Activated B cell treated with CpG ODN at 0.5 μM for 24 hours (primary cell): ENCODE results near the gene PPP3R1. TPM values are rescaled to one million over a fixed set of nuclear protein-coding genes. Genes with fewer than 3 reads are reported as not detected.
A peak's percentile ranks its signal among the peaks of the same experiment; 100 is the strongest.

Experiments
- ATAC-seq: fragments of 200-7000 bp; cut with Tn5 transposase; one replicate; pipeline ENCODE4 v1.10.0; 2021; ENCODE audit warnings: low read depth, mild to moderate bottlenecking, moderate library complexity
- CTCF ChIA-PET: fragments of 350-600 bp; sonication (Branson Sonifier 250); formaldehyde crosslinking; loops from one replicate; lab custom pipeline; 2021; ENCODE audit warnings: antibody characterized with exemption; lab: Charles Lee
- POLR2A ChIA-PET: fragments of 350-600 bp; sonication (Branson Sonifier 250); formaldehyde crosslinking; loops from one replicate; lab custom pipeline; 2021; ENCODE audit warnings: antibody characterized with exemption; lab: Charles Lee
- DNase-seq: peaks from one replicate; pipeline ENCODE4 v3.0.0; 2022
- H3K27ac Mint-ChIP-seq: one replicate; pipeline ENCODE4 v1.8.0; 2020; ENCODE audit warnings: mixed read lengths
- H3K27me3 Mint-ChIP-seq: one replicate; pipeline ENCODE4 v1.8.0; 2021; ENCODE audit warnings: mixed read lengths
- H3K36me3 Mint-ChIP-seq: one replicate; pipeline ENCODE4 v1.8.0; 2021; ENCODE audit warnings: low read depth, mixed read lengths
- H3K4me1 Mint-ChIP-seq: one replicate; pipeline ENCODE4 v1.8.0; 2021; ENCODE audit warnings: mixed read lengths
- H3K4me3 Mint-ChIP-seq: one replicate; pipeline ENCODE4 v1.8.0; 2020; ENCODE audit warnings: mild to moderate bottlenecking, mixed read lengths
- H3K9me3 Mint-ChIP-seq: one replicate; pipeline ENCODE4 v1.8.0; 2020; ENCODE audit warnings: mixed read lengths
- intact Hi-C: fragments of 100-400 bp; cut with micrococcal nuclease; formaldehyde crosslinking; loops from one replicate; pipeline ENCODE4 v1.15.1; 2024
- total RNA-seq: library from RNA; stranded (reverse); gene quantifications from 2 replicates; pipeline ENCODE4 v1.2.3, GENCODE V29; 2022
- TF ChIP-seq, protein P1 (sequence below): fragments of 200-600 bp; IDR thresholded peaks from one replicate; pipeline ENCODE4 v1.8.0; 2022; ENCODE audit warnings: antibody characterized with exemption, mild to moderate bottlenecking

Gene PPP3R1
- total RNA-seq, 1 donor from 2014 or later: 53.5 TPM

DNA sequence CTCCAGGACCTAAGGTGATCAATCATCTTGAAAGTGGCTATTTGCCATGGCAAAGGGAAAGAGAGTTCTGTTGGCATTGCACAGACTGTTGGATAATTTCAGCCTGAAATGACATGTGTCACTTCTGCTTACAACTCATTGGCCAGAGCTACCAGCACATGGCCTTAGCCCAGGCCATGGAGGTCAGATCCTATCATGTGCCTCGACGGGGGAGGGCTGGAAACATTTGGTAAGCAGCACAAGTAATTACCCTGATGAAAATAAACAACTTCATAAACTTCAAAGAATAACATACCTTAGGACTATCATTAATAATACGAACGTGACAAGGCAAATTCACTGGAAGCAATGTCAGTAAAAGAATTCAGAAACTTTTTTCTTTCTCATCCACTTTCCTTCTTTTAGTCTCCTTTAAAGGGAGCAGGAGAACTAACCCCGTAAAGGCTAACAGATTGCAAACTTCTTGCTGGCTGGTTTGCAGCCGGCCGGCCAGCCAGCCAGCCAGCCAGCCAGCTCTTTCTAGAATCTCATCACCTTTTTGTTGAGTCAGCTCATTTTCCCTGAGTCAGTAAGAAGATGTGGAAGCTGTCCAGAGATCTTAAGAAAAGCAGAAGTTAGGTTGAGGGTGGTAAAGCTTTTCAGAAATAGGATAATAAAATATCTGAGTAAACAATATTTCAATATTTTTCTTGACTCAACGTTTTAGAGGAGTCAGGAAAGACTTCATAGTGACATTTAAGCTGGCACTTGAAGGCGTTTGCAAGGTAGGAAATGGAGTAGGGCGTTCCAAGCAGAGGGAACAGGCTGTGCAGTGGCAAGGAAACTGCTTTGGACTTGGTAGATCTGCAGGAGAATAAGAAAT, 35.5 kb upstream of the PPP3R1 start:
- H3K36me3 Mint-ChIP-seq: no peaks in the 10 kb centered on the region
- no peak overlapping the region for H3K27ac Mint-ChIP-seq
- ChIA-PET POLR2A (no interaction called here), CTCF (interaction anchor here (1.2 to 1.7 kb wide), 2 partner anchors 59 to 92 kb away, joined by 3 to 5 read pairs; no protein-coding TSS in a partner anchor)
- H3K9me3 Mint-ChIP-seq: no peaks in the 10 kb centered on the region
- H3K27me3 Mint-ChIP-seq: no peaks in the 10 kb centered on the region
- no peak overlapping the region for H3K4me3 Mint-ChIP-seq
- peaks cover 6% of the 10 kb centered on the region for H3K4me1 Mint-ChIP-seq
- intact Hi-C loops: no loop called here
- no peak for DNase-seq
- TF ChIP-seq, protein P1, sequence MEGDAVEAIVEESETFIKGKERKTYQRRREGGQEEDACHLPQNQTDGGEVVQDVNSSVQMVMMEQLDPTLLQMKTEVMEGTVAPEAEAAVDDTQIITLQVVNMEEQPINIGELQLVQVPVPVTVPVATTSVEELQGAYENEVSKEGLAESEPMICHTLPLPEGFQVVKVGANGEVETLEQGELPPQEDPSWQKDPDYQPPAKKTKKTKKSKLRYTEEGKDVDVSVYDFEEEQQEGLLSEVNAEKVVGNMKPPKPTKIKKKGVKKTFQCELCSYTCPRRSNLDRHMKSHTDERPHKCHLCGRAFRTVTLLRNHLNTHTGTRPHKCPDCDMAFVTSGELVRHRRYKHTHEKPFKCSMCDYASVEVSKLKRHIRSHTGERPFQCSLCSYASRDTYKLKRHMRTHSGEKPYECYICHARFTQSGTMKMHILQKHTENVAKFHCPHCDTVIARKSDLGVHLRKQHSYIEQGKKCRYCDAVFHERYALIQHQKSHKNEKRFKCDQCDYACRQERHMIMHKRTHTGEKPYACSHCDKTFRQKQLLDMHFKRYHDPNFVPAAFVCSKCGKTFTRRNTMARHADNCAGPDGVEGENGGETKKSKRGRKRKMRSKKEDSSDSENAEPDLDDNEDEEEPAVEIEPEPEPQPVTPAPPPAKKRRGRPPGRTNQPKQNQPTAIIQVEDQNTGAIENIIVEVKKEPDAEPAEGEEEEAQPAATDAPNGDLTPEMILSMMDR: no peak
- no peak for ATAC-seq

DNA sequence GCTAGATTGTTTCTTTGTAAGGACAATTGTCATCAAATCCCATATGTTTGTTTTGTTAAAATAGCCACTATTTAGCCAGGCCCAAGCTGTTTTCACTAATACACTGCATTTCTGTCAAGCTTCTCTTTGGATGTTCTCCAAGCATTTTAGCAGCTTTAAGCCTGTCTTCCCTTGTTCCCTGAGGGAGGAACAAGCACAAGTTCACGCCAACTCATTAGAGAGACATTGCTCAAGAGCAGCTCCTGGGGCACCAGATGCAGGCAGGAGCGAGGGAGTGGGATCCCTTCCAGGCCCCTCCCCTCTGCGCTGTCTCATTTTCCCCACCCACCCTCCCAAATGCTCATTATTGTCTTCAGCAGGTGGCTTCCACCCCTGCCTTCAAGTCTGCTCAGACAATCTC, 32.6 kb upstream of the PPP3R1 start:
- H3K4me3 Mint-ChIP-seq: no peak overlapping the region
- CTCF ChIA-PET: interaction anchor here (0.8 to 4.1 kb wide), 4 partner anchors 9 to 157 kb away, joined by 3 to 66 read pairs (median 7); no protein-coding TSS in a partner anchor
- H3K9me3 Mint-ChIP-seq: no peaks in the 10 kb centered on the region
- POLR2A ChIA-PET: interaction anchor here (0.6 kb wide), 1 partner anchor 29 kb away, joined by 9 read pairs; no protein-coding TSS in a partner anchor
- no peaks in the 10 kb centered on the region for H3K36me3 Mint-ChIP-seq
- H3K27me3 Mint-ChIP-seq: no peaks in the 10 kb centered on the region
- H3K4me1 Mint-ChIP-seq: peaks cover 10% of the 10 kb centered on the region
- TF ChIP-seq, protein P1: no peak
- intact Hi-C loops: no loop called here
- DNase-seq (no peak), ATAC-seq (no peak)
- H3K27ac Mint-ChIP-seq: no peak overlapping the region

DNA sequence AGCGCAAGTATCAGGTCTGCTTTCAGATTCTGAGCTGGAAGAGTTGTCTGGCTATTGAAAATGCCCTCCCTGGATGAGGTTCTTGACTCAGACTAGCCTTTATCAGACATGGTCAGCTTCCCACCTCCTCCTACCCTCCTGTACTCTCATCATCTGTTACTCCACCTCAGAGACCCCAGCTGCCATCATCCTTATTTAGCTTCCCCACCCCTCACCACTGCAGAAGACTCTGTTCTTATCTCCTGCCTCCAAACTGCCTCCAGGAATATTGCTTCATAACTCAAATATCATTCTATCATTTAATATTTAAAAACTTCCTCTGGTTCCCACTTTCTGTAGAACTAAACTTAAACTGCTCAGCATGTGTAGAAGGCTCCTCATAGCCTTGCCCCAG, 31.1 kb upstream of the PPP3R1 start:
- POLR2A ChIA-PET: interaction anchor here (1.0 to 1.5 kb wide), 2 partner anchors 30 to 87 kb away, joined by 3 to 6 read pairs; no protein-coding TSS in a partner anchor
- no peak for ATAC-seq
- no peak overlapping the region for H3K27ac Mint-ChIP-seq

DNA sequence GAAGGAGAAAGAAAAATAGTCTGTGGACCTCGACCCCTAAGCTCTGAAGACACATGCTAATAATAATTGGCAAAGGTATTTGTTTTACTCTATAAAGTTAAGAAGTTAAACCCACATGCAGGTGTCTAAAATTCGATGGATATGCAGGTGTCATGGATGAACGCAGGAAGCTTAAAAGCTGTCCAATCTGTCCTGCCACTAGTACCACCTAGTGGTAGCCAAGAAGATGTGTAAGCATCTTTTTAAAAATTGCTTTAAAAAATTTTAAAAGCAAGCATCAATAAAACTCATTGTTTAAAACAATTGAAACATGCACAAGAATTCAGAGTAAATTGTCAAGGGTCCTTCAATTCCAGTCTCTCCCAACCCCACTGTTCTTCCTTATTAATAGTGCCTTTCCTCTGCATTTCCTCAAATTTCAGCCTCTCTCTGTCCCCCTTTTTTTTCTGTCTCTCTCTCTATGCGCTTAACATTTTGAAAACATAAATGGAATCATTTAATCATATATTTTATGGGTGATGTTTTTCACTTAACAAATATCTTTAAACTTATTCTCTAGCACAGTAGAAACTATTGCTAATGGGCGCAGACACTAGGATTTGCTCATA, 30.6 kb upstream of the PPP3R1 start:
- TF ChIP-seq, protein P1: peak; percentile 82
- H3K27me3 Mint-ChIP-seq: no peaks in the 10 kb centered on the region
- ChIA-PET CTCF (interaction anchor here (0.8 to 4.1 kb wide), 15 partner anchors 11 to 252 kb away, joined by 3 to 66 read pairs (median 6); partner anchors contain the start of gene C1D), POLR2A (interaction anchor here (1.0 to 1.5 kb wide), 2 partner anchors 30 to 87 kb away, joined by 3 to 6 read pairs; no protein-coding TSS in a partner anchor)
- DNase-seq (no peak), ATAC-seq (peak; percentile 69)
- H3K9me3 Mint-ChIP-seq: no peaks in the 10 kb centered on the region
- no peak overlapping the region for H3K4me3 Mint-ChIP-seq
- H3K27ac Mint-ChIP-seq: no peak overlapping the region
- no peaks in the 10 kb centered on the region for H3K36me3 Mint-ChIP-seq
- intact Hi-C loops: loop anchor here (1.0 kb wide), 3 partner anchors 87 to 161 kb away; no protein-coding TSS in a partner anchor
- H3K4me1 Mint-ChIP-seq: peaks cover 6% of the 10 kb centered on the region

More for the DNA sequence above, 31.1 kb upstream of the PPP3R1 start:
- Mint-ChIP-seq H3K36me3 (no peaks in the 10 kb centered on the region), H3K27me3 (no peaks in the 10 kb centered on the region), H3K4me3 (no peak overlapping the region), H3K4me1 (peaks cover 10% of the 10 kb centered on the region), H3K9me3 (no peaks in the 10 kb centered on the region)
- CTCF ChIA-PET: interaction anchor here (0.8 to 4.1 kb wide), 14 partner anchors 14 to 252 kb away, joined by 3 to 66 read pairs (median 6); partner anchors contain the start of gene C1D
- TF ChIP-seq, protein P1: no peak
- intact Hi-C loops: no loop called here
- DNase-seq: no peak
